ENCODE measurements around the gene TPST1.

The TPST1 gene

DNA sequence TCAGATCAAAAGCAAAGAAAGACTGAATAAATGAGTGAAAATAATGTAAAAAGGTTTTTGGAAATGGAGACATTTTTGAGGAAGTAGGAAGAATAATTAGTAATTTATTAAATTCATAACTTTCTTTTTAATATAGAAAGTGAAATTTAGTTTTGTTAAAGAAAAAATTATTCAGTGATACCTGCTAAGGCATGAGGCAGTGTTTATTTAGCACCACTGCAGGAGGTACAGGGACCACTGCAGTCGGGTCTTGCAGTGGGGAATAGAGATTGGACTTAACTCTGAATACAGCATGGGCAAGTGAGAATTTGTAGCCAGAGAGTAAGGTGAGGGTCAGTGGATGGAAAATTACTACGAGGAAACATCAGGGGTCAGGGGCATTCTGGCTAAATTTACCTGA, 39.9 kb downstream of the TPST1 start:
- DNase-seq: no peak

GRCh38 chr7:66246554-66247171, 41.5 kb downstream of the TPST1 start:
- DNase-seq: no peak

- no peak for DNase-seq
These were observed 42.4 kb downstream of the TPST1 start for GRCh38 chr7:66247380-66248078.

GRCh38 chr7:66250711-66251110, 45.6 kb downstream of the TPST1 start:
- no peak for DNase-seq

DNA sequence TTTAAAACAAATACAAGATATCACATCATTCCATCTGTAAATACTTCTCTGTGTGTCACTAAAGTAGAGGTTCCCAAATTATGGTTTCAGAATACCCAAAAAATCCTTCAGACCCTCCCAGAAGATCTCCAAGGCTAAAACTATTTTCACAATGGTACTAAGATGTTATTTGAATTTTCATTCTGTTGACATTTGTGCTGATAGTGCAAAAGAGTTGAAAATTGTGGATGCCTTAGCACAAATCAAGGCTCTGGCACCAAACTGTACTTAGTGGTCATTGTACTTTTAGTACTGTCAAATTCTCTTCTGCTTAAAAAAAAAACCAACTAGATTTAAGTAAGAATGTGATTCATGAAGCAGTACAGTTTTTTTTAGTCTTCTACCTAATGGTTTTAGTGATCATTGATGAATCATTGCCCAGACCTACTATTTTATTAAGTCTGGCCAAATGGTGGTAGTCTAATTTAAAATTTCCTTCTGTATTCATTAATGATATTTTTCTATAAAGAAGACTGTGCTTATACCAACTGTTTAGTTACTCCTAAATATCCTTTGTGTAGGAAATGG, 50.5 kb downstream of the TPST1 start:
- DNase-seq: no peak

- no peak for DNase-seq
These were observed 51.1 kb downstream of the TPST1 start for GRCh38 chr7:66256281-66256680.

GRCh38 chr7:66257481-66257880, 52.3 kb downstream of the TPST1 start:
- no peak for DNase-seq

DNA sequence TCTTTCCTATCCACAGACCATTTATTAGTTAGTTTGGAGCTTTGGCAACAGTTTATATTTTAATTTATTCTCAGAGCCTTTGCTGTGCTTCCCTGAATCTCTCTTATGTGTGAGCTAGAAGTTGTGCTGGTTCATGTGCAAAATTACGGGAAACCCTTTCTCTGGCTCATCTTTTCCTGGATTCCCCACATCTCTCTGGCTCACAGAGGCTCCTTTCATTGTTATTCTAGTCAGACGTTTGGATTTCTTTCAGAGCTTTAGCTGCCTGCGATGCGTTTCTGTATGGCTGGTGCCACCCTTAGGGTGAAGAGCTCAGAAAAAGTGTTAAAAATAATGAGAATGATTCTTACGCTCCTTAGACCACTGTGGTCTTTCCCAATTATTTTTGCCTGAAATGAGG, 53.3 kb downstream of the TPST1 start:
- no peak for DNase-seq

- DNase-seq: no peak
These were observed 56.8 kb downstream of the TPST1 start for GRCh38 chr7:66261941-66262340.

- no peak for DNase-seq
These were observed 58.8 kb downstream of the TPST1 start for GRCh38 chr7:66263936-66264335.

- DNase-seq: peak; percentile 42 to 71
These were observed 60.4 kb downstream of the TPST1 start for GRCh38 chr7:66265566-66265965.

GRCh38 chr7:66267249-66267648, 62.1 kb downstream of the TPST1 start:
- no peak for DNase-seq

DNA sequence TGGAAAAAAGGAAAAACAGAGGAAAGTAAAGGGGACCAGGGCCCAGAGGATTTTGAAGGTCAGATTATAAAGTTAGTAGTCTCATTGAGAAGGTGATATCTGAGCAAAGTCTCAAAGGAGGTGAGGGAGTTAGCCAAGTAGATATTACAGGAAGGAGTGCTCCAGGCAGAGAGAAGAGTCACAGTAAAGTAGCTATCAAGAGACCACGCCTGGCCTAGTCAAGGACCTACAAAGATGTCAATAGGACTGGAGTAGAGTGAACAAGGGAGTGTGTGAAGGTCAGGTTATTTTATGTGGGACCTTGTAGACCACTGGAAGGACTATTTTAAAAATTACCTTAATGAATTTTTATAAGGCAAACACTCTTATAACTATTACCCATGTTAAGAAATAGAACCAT, 64.8 kb downstream of the TPST1 start:
- no peak for DNase-seq

DNA sequence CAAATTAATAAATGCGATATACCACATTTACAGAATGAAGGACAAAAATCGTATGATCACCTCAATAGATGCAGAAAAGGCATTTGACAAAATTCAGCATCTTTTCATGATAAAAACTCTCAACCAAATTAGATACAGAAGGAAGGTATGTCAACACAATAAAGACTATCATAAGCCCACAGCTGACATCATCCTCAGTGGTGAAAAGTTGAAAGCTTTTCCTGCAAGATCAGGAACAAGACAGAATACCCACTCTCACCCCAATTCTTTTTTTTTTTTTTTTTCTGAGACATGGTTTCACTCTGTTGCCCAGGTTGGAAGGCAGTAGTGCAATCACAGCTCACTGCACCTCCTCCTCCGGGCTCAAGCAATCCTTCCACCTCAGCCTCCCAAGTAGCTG, 67.2 kb downstream of the TPST1 start:
- DNase-seq: no peak

GRCh38 chr7:66276363-66276762, 71.2 kb downstream of the TPST1 start:
- DNase-seq: no peak

DNA sequence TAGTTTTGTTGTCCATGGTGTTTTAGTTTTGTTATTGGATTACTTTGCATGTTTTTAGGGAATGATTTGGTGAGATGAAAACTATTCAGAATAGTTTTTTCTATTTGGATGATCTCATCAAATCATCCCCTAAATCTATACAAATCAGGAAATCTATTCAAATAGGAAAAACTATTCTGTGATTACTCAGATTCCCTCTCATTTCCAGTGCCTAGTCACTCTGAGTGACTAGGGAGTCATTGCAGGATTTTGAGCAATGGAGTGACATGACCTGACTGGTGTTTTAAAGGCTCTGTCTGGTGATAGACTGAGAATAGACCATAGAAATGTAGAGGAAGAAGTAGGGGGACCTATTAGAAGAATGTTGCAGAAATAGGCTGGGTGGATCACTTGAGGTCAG, 72.4 kb downstream of the TPST1 start:
- DNase-seq: no peak

- DNase-seq: no peak
These were observed 74.8 kb downstream of the TPST1 start for GRCh38 chr7:66279912-66280311.

- DNase-seq: peak; percentile 88
These were observed 76.8 kb downstream of the TPST1 start for GRCh38 chr7:66281678-66282590.

DNA sequence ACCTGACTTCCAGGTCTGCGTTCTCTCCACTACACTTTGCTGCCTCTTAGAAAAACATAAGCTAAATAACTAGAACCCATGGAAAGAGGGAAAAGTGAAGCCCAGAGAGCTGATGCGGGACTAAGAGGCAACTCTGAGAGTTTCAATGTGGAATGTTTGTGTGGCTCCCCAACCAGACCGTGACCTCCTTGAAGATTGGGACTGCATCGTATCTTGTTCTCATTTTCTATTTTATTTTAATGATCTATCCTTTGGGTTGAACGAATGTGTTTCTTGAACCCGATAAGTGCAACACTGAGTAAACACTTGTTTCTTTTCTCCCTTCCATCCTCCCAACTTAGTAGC, 77.4 kb downstream of the TPST1 start:
- DNase-seq: no peak

GRCh38 chr7:66283003-66283920, 78.1 kb downstream of the TPST1 start:
- no peak for DNase-seq

DNA sequence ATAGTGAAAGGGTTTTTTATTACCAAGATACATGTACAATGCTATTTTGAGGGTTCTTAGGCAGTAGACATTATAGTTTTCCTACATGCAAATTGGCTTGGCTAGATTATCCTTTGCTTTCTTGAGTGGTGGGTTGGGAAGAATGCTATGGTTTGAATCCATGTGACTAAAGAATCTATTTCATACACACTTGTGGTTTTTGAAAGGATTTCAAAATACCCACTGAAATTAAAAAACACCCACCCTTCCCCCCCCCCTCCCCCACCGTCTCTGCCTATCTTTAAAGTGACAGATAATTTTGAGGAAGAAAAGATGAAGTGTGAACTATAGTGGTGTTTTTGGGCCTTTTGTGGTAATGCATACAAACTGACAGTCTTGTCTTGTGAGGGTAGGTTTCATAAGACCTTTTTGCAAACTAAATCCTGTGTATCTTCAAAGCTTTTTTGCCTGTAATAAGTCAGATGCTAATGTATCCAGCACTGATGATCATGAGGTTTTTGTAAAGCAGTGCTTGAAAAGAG, 90.9 kb downstream of the TPST1 start:
- DNase-seq: peak; percentile 37 to 48

DNA sequence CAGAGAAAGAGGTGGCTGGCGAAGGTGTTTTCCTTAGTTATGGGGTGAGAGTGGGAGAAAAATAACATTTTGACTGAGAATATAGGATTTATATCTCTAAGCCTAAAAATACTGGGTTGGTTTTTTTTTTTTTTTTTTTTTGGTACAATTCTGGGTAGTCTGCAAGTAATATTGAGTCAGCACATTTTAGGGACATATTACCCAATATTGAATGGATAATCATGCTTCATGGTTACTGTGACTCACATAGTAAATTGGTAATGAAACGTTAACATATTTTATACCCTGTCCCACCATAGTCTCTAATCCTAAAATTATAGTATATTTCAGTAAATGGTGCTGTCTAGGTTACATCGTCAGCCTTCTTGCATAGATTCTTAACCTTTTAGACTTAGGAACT, 91.4 kb downstream of the TPST1 start:
- no peak for DNase-seq

All from Kasumi-1 (cell line).